Endothelial cell of umbilical vein (primary cell): ENCODE measurements around the gene LRRN3. TPM values are rescaled to one million over a fixed set of nuclear protein-coding genes. Genes with fewer than 3 reads are reported as not detected.

ENCODE experiments used
- BruUV-seq: library from RNA; stranded (reverse); fragments of 400-500 nt; replicated peaks from 2 replicates; lab custom pipeline; 2021; lab: Mats Ljungman, UMichigan
- CTCF ChIA-PET: fragments of 300-600, 350-600 bp; sonication (Branson Sonifier 250); formaldehyde crosslinking; loops from one replicate; lab custom pipeline; 2021; ENCODE audit warnings: antibody characterized with exemption, inconsistent platforms; lab: Charles Lee
- POLR2A ChIA-PET: fragments of 300-600, 350-600 bp; sonication (Branson Sonifier 250); formaldehyde crosslinking; loops from one replicate; lab custom pipeline; 2021; ENCODE audit warnings: antibody characterized with exemption, inconsistent platforms; lab: Charles Lee
- DNase-seq: peaks from one replicate; pipeline ENCODE4 v3.0.0-alpha.2; 2011; ENCODE audit warnings: low read depth, low spot score
- FAIRE-seq: peaks from 2 replicates; lab custom pipeline; 2011; peaks lifted over from hg19 to GRCh38; lab: Jason Lieb, UNC
- H2AFZ ChIP-seq: 2 replicates; pipeline ENCODE4 v1.6.0; 2012; ENCODE audit warnings: low read depth, low read length, control low read depth, inconsistent platforms
- H3K27ac ChIP-seq: 2 replicates; pipeline ENCODE4 v1.5.1; 2011; ENCODE audit warnings: low read depth, mild to moderate bottlenecking, control low read depth, low read length, moderate library complexity; ENCODE audit not compliant: insufficient read depth
- H3K27me3 ChIP-seq, 2 experiments: 2 replicates each; pipeline versions ENCODE4 v1.6.0 to v1.6.1; 2011; ENCODE audit warnings: low read length in 2 of 2, mixed read lengths in 1 of 2; ENCODE audit not compliant: control insufficient read depth in 2 of 2, insufficient read depth in 2 of 2
- H3K36me3 ChIP-seq, 2 experiments: 2 replicates in 1 of 2; 3 replicates in 1 of 2; pipeline ENCODE4 v1.5.1; 2011; ENCODE audit warnings: low read length in 2 of 2, mild to moderate bottlenecking in 1 of 2, moderate library complexity in 1 of 2; ENCODE audit not compliant: control insufficient read depth in 2 of 2, insufficient read depth in 2 of 2; ENCODE audit errors: extremely low read depth in 1 of 2
- H3K4me1 ChIP-seq: 3 replicates; pipeline ENCODE4 v1.5.1; 2011; ENCODE audit warnings: mild to moderate bottlenecking, low read length; ENCODE audit not compliant: control insufficient read depth, insufficient read depth; ENCODE audit errors: extremely low read depth
- H3K4me2 ChIP-seq: 2 replicates; pipeline ENCODE4 v1.6.1; 2011; ENCODE audit warnings: low read length, control low read depth, mixed read lengths; ENCODE audit not compliant: insufficient read depth
- H3K4me3 ChIP-seq, 3 experiments: fragments of 200-600 bp in 1 of 3; sonication (generic), shearing (Covaris generic) in 1 of 3; replicated peaks in 1 of 3; 2 replicates each; pipeline ENCODE4 v1.5.1; 2011 to 2016; ENCODE audit warnings: control low read depth in 3 of 3, low read length in 3 of 3, mild to moderate bottlenecking in 2 of 3, inconsistent platforms in 1 of 3, low read depth in 1 of 3, moderate library complexity in 1 of 3; ENCODE audit not compliant: insufficient read depth in 1 of 3
- H3K79me2 ChIP-seq: 2 replicates; pipeline ENCODE4 v1.6.0; 2012; ENCODE audit warnings: low read length, inconsistent platforms; ENCODE audit not compliant: control insufficient read depth, insufficient read depth
- H3K9ac ChIP-seq: replicated peaks from 2 replicates; pipeline ENCODE3; 2011; ENCODE audit warnings: low read length, control low read depth; ENCODE audit not compliant: insufficient read depth; ENCODE audit errors: extremely low read depth
- H3K9me1 ChIP-seq: replicated peaks from 3 replicates; pipeline ENCODE4 v1.6.0; 2011; ENCODE audit warnings: mild to moderate bottlenecking, low read length; ENCODE audit not compliant: control insufficient read depth, insufficient read depth; ENCODE audit errors: extremely low read depth
- H3K9me3 ChIP-seq: replicated peaks from 2 replicates; pipeline ENCODE4 v1.5.1; 2012; ENCODE audit warnings: low read length, inconsistent platforms; ENCODE audit not compliant: control insufficient read depth, insufficient read depth
- H4K20me1 ChIP-seq: replicated peaks from 2 replicates; pipeline ENCODE3; 2011; ENCODE audit warnings: mild to moderate bottlenecking, low read length; ENCODE audit not compliant: control insufficient read depth, insufficient read depth; ENCODE audit errors: extremely low read depth
- EZH2 ChIP-seq: IDR thresholded peaks from 2 replicates; pipeline ENCODE4 v1.6.1; 2012; ENCODE audit warnings: borderline replicate concordance, low read depth, mild to moderate bottlenecking, moderate library complexity, low read length, inconsistent platforms; ENCODE audit not compliant: severe bottlenecking
- FOS ChIP-seq: IDR thresholded peaks from 2 replicates; pipeline ENCODE4 v1.6.1; 2011; ENCODE audit warnings: mild to moderate bottlenecking, low read length, moderate library complexity, borderline replicate concordance; ENCODE audit not compliant: insufficient read depth
- GATA2 ChIP-seq: IDR thresholded peaks from 2 replicates; pipeline ENCODE4 v1.7.0; 2011; ENCODE audit warnings: low read depth, mild to moderate bottlenecking, moderate library complexity, mixed read lengths, low read length; ENCODE audit not compliant: insufficient read length, insufficient read depth
- JUN ChIP-seq: IDR thresholded peaks from 2 replicates; pipeline ENCODE4 v1.6.1; 2011; ENCODE audit warnings: borderline replicate concordance, low read depth; ENCODE audit not compliant: insufficient read length, insufficient read depth
- MAX ChIP-seq: IDR thresholded peaks from 2 replicates; pipeline ENCODE4 v1.6.1; 2011; ENCODE audit not compliant: insufficient read depth, insufficient read length
- MYC ChIP-seq: IDR thresholded peaks from one replicate; pipeline ENCODE4 v1.6.1; 2011; ENCODE audit warnings: mild to moderate bottlenecking, low read depth, low read length
- POLR2A ChIP-seq: IDR thresholded peaks from 2 replicates; pipeline ENCODE4 v1.6.1; 2012; ENCODE audit warnings: low read depth, mild to moderate bottlenecking, control low read depth, low read length
- POLR2AphosphoS5 ChIP-seq: IDR thresholded peaks from 2 replicates; pipeline ENCODE4 v1.6.1; 2012; ENCODE audit warnings: low read depth, mild to moderate bottlenecking, control low read depth, low read length, moderate library complexity; ENCODE audit not compliant: insufficient read depth
- dilution Hi-C: fragments of 300-500 bp; cut with MboI; formaldehyde crosslinking; loops from one replicate; pipeline ENCODE4 v1.15.0; 2019; ENCODE audit warnings: low sequenced_read_pairs; ENCODE audit not compliant: extremely low pct_ligation_motif_present
- intact Hi-C: fragments of 100-400 bp; cut with micrococcal nuclease; formaldehyde crosslinking; loops from one replicate; pipeline ENCODE4 v1.10.0; 2022
- polyA plus RNA-seq, 4 experiments: library from polyadenylated mRNA; depleted of rRNA in 3 of 4; stranded (reverse) in 3 of 4; unstranded in 1 of 4; fragments of >200 nt; gene quantifications; 2 replicates each; pipeline versions ENCODE4 v1.2.1 to v1.2.3, GENCODE V29; 2011 to 2012; ENCODE audit warnings: missing spikeins in 1 of 4
- total RNA-seq: library from RNA; stranded (reverse); gene quantifications from 2 replicates; pipeline ENCODE4 v1.2.3, GENCODE V29; 2021
- TF ChIP-seq, protein P1 (sequence below), 2 donors: IDR thresholded peaks; 1 replicate in 1 of 2; 2 replicates in 1 of 2; pipeline ENCODE4 v1.5.1; 2011; ENCODE audit warnings: low read length in 2 of 2, mild to moderate bottlenecking in 2 of 2, moderate library complexity in 2 of 2, control low read depth in 1 of 2, inconsistent platforms in 1 of 2, low read depth in 1 of 2; ENCODE audit not compliant: insufficient read depth in 1 of 2; ENCODE audit errors: extremely low read depth in 1 of 2

Gene LRRN3
- total and polyA plus RNA-seq, 2 donors (not counting 3 experiments of a cell fraction or from before 2014, with no cell fraction given): not detected

- ChIA-PET CTCF (interaction anchor here (0.8 kb wide), 1 partner anchor 10 kb away, joined by 3 read pairs; no protein-coding TSS in a partner anchor), POLR2A (no interaction called here)
- no peak overlapping the region for H3K9ac ChIP-seq
- no TSS peak for BruUV-seq
- no peak overlapping the region for H3K27ac ChIP-seq
- FAIRE-seq (no peak), DNase-seq (no peak)
- H4K20me1 ChIP-seq: no peaks in the 10 kb centered on the region
- H3K4me2 ChIP-seq: no peak overlapping the region
- TF ChIP-seq POLR2AphosphoS5: no peak
- TF ChIP-seq, protein P1, sequence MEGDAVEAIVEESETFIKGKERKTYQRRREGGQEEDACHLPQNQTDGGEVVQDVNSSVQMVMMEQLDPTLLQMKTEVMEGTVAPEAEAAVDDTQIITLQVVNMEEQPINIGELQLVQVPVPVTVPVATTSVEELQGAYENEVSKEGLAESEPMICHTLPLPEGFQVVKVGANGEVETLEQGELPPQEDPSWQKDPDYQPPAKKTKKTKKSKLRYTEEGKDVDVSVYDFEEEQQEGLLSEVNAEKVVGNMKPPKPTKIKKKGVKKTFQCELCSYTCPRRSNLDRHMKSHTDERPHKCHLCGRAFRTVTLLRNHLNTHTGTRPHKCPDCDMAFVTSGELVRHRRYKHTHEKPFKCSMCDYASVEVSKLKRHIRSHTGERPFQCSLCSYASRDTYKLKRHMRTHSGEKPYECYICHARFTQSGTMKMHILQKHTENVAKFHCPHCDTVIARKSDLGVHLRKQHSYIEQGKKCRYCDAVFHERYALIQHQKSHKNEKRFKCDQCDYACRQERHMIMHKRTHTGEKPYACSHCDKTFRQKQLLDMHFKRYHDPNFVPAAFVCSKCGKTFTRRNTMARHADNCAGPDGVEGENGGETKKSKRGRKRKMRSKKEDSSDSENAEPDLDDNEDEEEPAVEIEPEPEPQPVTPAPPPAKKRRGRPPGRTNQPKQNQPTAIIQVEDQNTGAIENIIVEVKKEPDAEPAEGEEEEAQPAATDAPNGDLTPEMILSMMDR (IDR thresholded peaks at IDR 0.05; ENCODE audit: extremely low read depth in 1 of 2, insufficient read depth in 1 of 2, low read depth in 1 of 2, low read length in 2 of 2): no peak
- no peak for TF ChIP-seq POLR2A
- no peak for TF ChIP-seq GATA2
- no peak for TF ChIP-seq JUN
- no peak for TF ChIP-seq MAX
- TF ChIP-seq FOS: no peak
- no peak for TF ChIP-seq EZH2
- no peak for TF ChIP-seq MYC
- intact Hi-C loops (no loop called here), dilution Hi-C loops (no loop called here)
- no peaks in the 10 kb centered on the region for H3K36me3 ChIP-seq
- no peaks in the 10 kb centered on the region for H3K4me1 ChIP-seq
- no peak overlapping the region for H3K4me3 ChIP-seq
- H3K27me3 ChIP-seq: no peaks in the 10 kb centered on the region
- no peaks in the 10 kb centered on the region for H3K9me3 ChIP-seq
- no peaks in the 10 kb centered on the region for H3K79me2 ChIP-seq
- H2AFZ ChIP-seq: no peak overlapping the region
- H3K9me1 ChIP-seq: no peaks in the 10 kb centered on the region
These were observed 31.1 kb upstream of the LRRN3 start for GRCh38 chr7:111059833-111060232.
